ENCODE measurements around the gene COL15A1.

- TF ChIP-seq CTCF (IDR thresholded peaks at IDR 0.05): no peak
- TF ChIP-seq ZFX (IDR thresholded peaks at IDR 0.05; ENCODE audit: borderline replicate concordance): no peak
Observed at GRCh38 chr9:99026271-99026955, 82.7 kb downstream of the COL15A1 start.
